K562 (cell line): ENCODE results near the gene LAMA3. TPM values are rescaled to one million over a fixed set of nuclear protein-coding genes. Genes with fewer than 3 reads are reported as not detected.

Experiments
- CBX2 ChIP-seq: fragments of 200-600 bp; sonication (generic); IDR thresholded peaks from one replicate; pipeline ENCODE4 v1.6.1; 2012; ENCODE audit warnings: mild to moderate bottlenecking, low read length, inconsistent platforms; ENCODE audit not compliant: insufficient read depth, poor library complexity, severe bottlenecking
- HDAC8 ChIP-seq: fragments of 450-650 bp; IDR thresholded peaks from 2 replicates; pipeline ENCODE4 v1.6.1; 2016; ENCODE audit warnings: mild to moderate bottlenecking, missing genetic modification characterization, moderate library complexity, missing compliant biosample characterization
- HNRNPUL1 ChIP-seq: fragments of 200-400 bp; formaldehyde crosslinking; IDR thresholded peaks from 2 replicates; pipeline ENCODE4 v1.6.1; 2017; ENCODE audit warnings: low read length
- KLF10 ChIP-seq: fragments of 250-450 bp; sonication (Bioruptor Pico); IDR thresholded peaks from 2 replicates; pipeline ENCODE4 v1.6.1; 2021; ENCODE audit warnings: matching md5 sums
- KLF13 ChIP-seq: fragments of 450-650 bp; IDR thresholded peaks from 2 replicates; pipeline ENCODE4 v1.6.1; 2016; ENCODE audit warnings: missing genetic modification characterization, low read depth, mild to moderate bottlenecking, missing compliant biosample characterization, moderate library complexity, borderline replicate concordance
- MCM7 ChIP-seq, 2 experiments: fragments of 450-650 bp; IDR thresholded peaks; 2 replicates each; pipeline ENCODE4 v1.6.1; 2016 to 2018
- MYNN ChIP-seq, 2 experiments: sonication (generic); formaldehyde crosslinking in 1 of 2; IDR thresholded peaks; 2 replicates each; pipeline versions ENCODE4 v1.5.0 to v1.6.1; 2016 to 2020; ENCODE audit warnings: antibody characterized with exemption in 1 of 2, missing genetic modification reagents in 1 of 2
- NFIX ChIP-seq: fragments of 250-450 bp; sonication (Bioruptor Pico); IDR thresholded peaks from 2 replicates; pipeline ENCODE4 v1.4.0; 2020; ENCODE audit warnings: low read depth, mild to moderate bottlenecking, moderate library complexity
- POLR2B ChIP-seq: fragments of 450-650 bp; IDR thresholded peaks from 2 replicates; pipeline ENCODE4 v1.6.1; 2018; ENCODE audit warnings: low read depth; ENCODE audit not compliant: partially characterized antibody
- RAD51 ChIP-seq: fragments of 450-650 bp; IDR thresholded peaks from 2 replicates; pipeline ENCODE4 v1.7.1; 2016; ENCODE audit warnings: low read depth, mild to moderate bottlenecking, borderline replicate concordance
- SIN3A ChIP-seq, 2 experiments: fragments of 150-350 bp in 1 of 2; IDR thresholded peaks; 2 replicates each; pipeline ENCODE4 v1.6.1; 2011 to 2016; ENCODE audit warnings: borderline replicate concordance in 2 of 2, low read depth in 2 of 2, low read length in 2 of 2, mild to moderate bottlenecking in 2 of 2, moderate library complexity in 2 of 2; ENCODE audit not compliant: control insufficient read depth in 1 of 2
- TEAD2 ChIP-seq: fragments of 450-650 bp; IDR thresholded peaks from 2 replicates; pipeline ENCODE4 v1.6.1; 2016; ENCODE audit warnings: missing genetic modification characterization, control low read depth, missing compliant biosample characterization
- ZFPM2 ChIP-seq: fragments of 250-450 bp; sonication (Bioruptor Pico); IDR thresholded peaks from 2 replicates; pipeline ENCODE4 v1.5.1; 2022; ENCODE audit warnings: mild to moderate bottlenecking
- ZNF133 ChIP-seq: fragments of 250-450 bp; sonication (Bioruptor Pico); IDR thresholded peaks from 2 replicates; pipeline ENCODE4 v1.4.0; 2020; ENCODE audit warnings: mild to moderate bottlenecking
- ZNF253 ChIP-seq: fragments of 250-450 bp; sonication (Bioruptor Pico); conservative IDR thresholded peaks from 2 replicates; pipeline ENCODE4 v1.6.1; 2021; ENCODE audit warnings: mild to moderate bottlenecking
- ZZZ3 ChIP-seq: fragments of 450-650 bp; IDR thresholded peaks from 2 replicates; pipeline ENCODE4 v1.6.1; 2016; ENCODE audit warnings: antibody characterized with exemption, mild to moderate bottlenecking, moderate library complexity
- polyA plus RNA-seq, 8 experiments: library from polyadenylated mRNA; depleted of rRNA in 4 of 8; stranded (reverse) in 5 of 8; unstranded in 3 of 8; fragments of >200 nt; fragmentation: Nextera tagmentation in 2 of 8; fragmentation: Illumina TruSeq in 1 of 8; extraction: Ambion mirVana in 2 of 8; extraction: Trizol in 1 of 8; gene quantifications; 2 replicates each; pipeline versions ENCODE4 v1.2.1 to v1.2.3, GENCODE V29; 2011 to 2014; ENCODE audit warnings: inconsistent platforms in 1 of 8, missing spikeins in 1 of 8
- total RNA-seq, 7 experiments: library from RNA; depleted of rRNA in 6 of 7; stranded (reverse); fragments of >200 nt in 6 of 7; fragmentation: Illumina TruSeq in 2 of 7; extraction: Trizol in 2 of 7; gene quantifications; 2 replicates each; pipeline versions ENCODE4 v1.2.1 to v1.2.3, GENCODE V29; 2011 to 2021; ENCODE audit warnings: low replicate concordance in 1 of 7
- TF ChIP-seq, protein P1 (sequence below): fragments of 450-650 bp; IDR thresholded peaks from 2 replicates; pipeline ENCODE4 v1.6.1; 2016; ENCODE audit warnings: low read depth, mild to moderate bottlenecking, moderate library complexity
- TF ChIP-seq, protein P2 (sequence below): fragments of 450-650 bp; IDR thresholded peaks from 2 replicates; pipeline ENCODE4 v1.6.1; 2016; ENCODE audit warnings: borderline replicate concordance
- TF ChIP-seq, protein P3 (sequence below): fragments of 450-650 bp; formaldehyde crosslinking; IDR thresholded peaks from 2 replicates; pipeline ENCODE4 v1.4.0; 2020; ENCODE audit warnings: mild to moderate bottlenecking, mixed read lengths
- TF ChIP-seq, protein P4 (sequence below): sonication (generic); IDR thresholded peaks from 2 replicates; pipeline ENCODE4 v1.6.1; 2016
- TF ChIP-seq, protein P5 (sequence below): fragments of 250-450 bp; sonication (Bioruptor Pico); IDR thresholded peaks from 2 replicates; pipeline ENCODE4 v1.5.0; 2021; ENCODE audit warnings: mild to moderate bottlenecking, borderline replicate concordance

LAMA3 gene
- total and polyA plus RNA-seq, 9 of the 15 experiments (the other 6 are each of a cell fraction or from before 2014, with no cell fraction given) = 0.07 TPM; not detected in 8

DNA sequence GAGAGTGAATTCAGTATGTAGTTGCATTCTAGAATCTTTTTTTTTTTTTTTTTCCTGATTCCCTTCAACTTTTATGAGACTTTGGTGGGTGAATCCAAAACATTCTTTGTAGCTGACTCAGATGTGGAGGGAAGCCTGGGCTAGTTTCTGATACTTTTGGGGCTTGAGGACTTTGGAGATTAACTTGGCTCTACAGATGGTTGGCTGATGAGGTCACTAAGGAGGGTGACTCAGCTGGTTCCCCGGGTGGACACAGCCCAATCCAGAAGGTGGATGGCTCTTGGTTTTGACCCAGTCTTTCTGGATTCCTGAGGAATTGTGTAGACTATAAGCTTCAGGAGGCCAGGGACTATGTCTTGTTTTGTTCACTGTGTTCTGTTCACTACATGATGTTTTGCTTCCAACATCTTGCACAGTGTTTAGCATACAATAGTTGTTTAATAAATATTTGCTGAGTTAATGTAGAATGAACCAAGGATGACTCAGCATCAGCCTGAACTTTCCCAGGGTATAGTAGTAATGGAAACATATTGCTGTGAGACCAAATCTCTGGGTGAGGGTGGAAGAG lies 30.5 kb downstream of the LAMA3 start (continued):
- TF ChIP-seq, protein P1, sequence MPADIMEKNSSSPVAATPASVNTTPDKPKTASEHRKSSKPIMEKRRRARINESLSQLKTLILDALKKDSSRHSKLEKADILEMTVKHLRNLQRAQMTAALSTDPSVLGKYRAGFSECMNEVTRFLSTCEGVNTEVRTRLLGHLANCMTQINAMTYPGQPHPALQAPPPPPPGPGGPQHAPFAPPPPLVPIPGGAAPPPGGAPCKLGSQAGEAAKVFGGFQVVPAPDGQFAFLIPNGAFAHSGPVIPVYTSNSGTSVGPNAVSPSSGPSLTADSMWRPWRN = no peak
- TF ChIP-seq, protein P2, sequence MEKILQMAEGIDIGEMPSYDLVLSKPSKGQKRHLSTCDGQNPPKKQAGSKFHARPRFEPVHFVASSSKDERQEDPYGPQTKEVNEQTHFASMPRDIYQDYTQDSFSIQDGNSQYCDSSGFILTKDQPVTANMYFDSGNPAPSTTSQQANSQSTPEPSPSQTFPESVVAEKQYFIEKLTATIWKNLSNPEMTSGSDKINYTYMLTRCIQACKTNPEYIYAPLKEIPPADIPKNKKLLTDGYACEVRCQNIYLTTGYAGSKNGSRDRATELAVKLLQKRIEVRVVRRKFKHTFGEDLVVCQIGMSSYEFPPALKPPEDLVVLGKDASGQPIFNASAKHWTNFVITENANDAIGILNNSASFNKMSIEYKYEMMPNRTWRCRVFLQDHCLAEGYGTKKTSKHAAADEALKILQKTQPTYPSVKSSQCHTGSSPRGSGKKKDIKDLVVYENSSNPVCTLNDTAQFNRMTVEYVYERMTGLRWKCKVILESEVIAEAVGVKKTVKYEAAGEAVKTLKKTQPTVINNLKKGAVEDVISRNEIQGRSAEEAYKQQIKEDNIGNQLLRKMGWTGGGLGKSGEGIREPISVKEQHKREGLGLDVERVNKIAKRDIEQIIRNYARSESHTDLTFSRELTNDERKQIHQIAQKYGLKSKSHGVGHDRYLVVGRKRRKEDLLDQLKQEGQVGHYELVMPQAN = no peak
- TF ChIP-seq NFIX (CRISPR knock-in tag) (no peak), ZNF253 (CRISPR knock-in tag) (no peak), MYNN (IDR thresholded peaks at IDR 0.05) (no peak), MYNN (CRISPR knock-in tag; IDR thresholded peaks at IDR 0.05) (no peak), SIN3A (IDR thresholded peaks at IDR 0.05; ENCODE audit: borderline replicate concordance in 2 of 2, control insufficient read depth in 1 of 2, low read depth in 2 of 2, low read length in 2 of 2) (no peak), TEAD2 (tag) (peak; percentile 63; the same call in 1 of the 2 replicates), KLF10 (CRISPR knock-in tag) (no peak), ZNF133 (no peak), ZFPM2 (no peak), ZZZ3 (no peak), KLF13 (no peak), MCM7 (IDR thresholded peaks at IDR 0.05) (no peak), CBX2 (no peak), RAD51 (no peak), HDAC8 (no peak), POLR2B (no peak), HNRNPUL1 (no peak)
- TF ChIP-seq, protein P3, sequence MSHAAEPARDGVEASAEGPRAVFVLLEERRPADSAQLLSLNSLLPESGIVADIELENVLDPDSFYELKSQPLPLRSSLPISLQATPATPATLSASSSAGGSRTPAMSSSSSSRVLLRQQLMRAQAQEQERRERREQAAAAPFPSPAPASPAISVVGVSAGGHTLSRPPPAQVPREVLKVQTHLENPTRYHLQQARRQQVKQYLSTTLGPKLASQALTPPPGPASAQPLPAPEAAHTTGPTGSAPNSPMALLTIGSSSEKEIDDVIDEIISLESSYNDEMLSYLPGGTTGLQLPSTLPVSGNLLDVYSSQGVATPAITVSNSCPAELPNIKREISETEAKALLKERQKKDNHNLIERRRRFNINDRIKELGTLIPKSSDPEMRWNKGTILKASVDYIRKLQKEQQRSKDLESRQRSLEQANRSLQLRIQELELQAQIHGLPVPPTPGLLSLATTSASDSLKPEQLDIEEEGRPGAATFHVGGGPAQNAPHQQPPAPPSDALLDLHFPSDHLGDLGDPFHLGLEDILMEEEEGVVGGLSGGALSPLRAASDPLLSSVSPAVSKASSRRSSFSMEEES (CRISPR knock-in tag) = no peak
- TF ChIP-seq, protein P4, sequence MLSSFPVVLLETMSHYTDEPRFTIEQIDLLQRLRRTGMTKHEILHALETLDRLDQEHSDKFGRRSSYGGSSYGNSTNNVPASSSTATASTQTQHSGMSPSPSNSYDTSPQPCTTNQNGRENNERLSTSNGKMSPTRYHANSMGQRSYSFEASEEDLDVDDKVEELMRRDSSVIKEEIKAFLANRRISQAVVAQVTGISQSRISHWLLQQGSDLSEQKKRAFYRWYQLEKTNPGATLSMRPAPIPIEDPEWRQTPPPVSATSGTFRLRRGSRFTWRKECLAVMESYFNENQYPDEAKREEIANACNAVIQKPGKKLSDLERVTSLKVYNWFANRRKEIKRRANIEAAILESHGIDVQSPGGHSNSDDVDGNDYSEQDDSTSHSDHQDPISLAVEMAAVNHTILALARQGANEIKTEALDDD = 0 out of 2 replicates have a peak, but pooled peaks have one; percentile 30
- TF ChIP-seq, protein P5, sequence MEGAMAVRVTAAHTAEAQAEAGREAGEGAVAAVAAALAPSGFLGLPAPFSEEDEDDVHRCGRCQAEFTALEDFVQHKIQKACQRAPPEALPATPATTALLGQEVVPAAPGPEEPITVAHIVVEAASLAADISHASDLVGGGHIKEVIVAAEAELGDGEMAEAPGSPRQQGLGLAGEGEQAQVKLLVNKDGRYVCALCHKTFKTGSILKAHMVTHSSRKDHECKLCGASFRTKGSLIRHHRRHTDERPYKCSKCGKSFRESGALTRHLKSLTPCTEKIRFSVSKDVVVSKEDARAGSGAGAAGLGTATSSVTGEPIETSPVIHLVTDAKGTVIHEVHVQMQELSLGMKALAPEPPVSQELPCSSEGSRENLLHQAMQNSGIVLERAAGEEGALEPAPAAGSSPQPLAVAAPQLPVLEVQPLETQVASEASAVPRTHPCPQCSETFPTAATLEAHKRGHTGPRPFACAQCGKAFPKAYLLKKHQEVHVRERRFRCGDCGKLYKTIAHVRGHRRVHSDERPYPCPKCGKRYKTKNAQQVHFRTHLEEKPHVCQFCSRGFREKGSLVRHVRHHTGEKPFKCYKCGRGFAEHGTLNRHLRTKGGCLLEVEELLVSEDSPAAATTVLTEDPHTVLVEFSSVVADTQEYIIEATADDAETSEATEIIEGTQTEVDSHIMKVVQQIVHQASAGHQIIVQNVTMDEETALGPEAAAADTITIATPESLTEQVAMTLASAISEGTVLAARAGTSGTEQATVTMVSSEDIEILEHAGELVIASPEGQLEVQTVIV (CRISPR knock-in tag) = no peak
